HCT116 (cell line): Measurements from ENCODE around the gene FOXM1. TPM values are rescaled to one million over a fixed set of nuclear protein-coding genes. Genes with fewer than 3 reads are reported as not detected.
A peak's percentile ranks its signal among the peaks of the same experiment; 100 is the strongest.

Source experiments
- ATAC-seq: fragments of 200-7000 bp; cut with Tn5 transposase; 2 replicates; pipeline ENCODE4 v1.9.1; 2020; ENCODE audit warnings: mild to moderate bottlenecking, moderate library complexity
- Bru-seq: library from RNA; stranded (reverse); fragments of 400-500 nt; gene quantifications from one replicate; lab custom pipeline; 2021; lab: Mats Ljungman, UMichigan
- BruChase-seq, 2 experiments: library from RNA; stranded (reverse); fragments of 400-500 nt; gene quantifications; one replicate each; lab custom pipeline; 2021; lab: Mats Ljungman, UMichigan
- BruUV-seq: library from RNA; stranded (reverse); fragments of 400-500 nt; replicated peaks from 2 replicates; lab custom pipeline; 2021; lab: Mats Ljungman, UMichigan
- CTCF ChIA-PET: fragments of 300-600 bp; sonication (Branson Sonifier 250); formaldehyde crosslinking; loops from one replicate; lab custom pipeline; 2021; ENCODE audit warnings: antibody characterized with exemption; lab: Charles Lee
- POLR2A ChIA-PET: fragments of 300-600, 350-600 bp; sonication (Branson Sonifier 250); formaldehyde crosslinking; loops from one replicate; lab custom pipeline; 2021; ENCODE audit warnings: antibody characterized with exemption; lab: Charles Lee
- RAD21 ChIA-PET, 2 experiments: fragments of 300-600 bp; sonication (Branson Sonifier 250); formaldehyde crosslinking; loops; one replicate each; lab custom pipeline; 2023; ENCODE audit warnings: low total read pairs in 2 of 2; ENCODE audit not compliant: uncharacterized antibody in 2 of 2, unreplicated experiment in 2 of 2, low non-redundant PET in 1 of 2; lab: Charles Lee
- DNase-seq: peaks from one replicate; pipeline ENCODE4 v3.0.0-alpha.2; 2010; ENCODE audit warnings: low read depth, low spot score
- H2AFZ ChIP-seq: fragments of 200-600 bp; shearing (Covaris generic), sonication (generic); 2 replicates; pipeline ENCODE4 v1.6.1; 2017; ENCODE audit warnings: low read depth, mixed run types, mixed read lengths, antibody characterized with exemption, low read length; ENCODE audit not compliant: poor library complexity, severe bottlenecking
- H3K27ac ChIP-seq: 2 replicates; pipeline ENCODE4 v1.5.1; 2012; ENCODE audit warnings: low read depth, low read length
- H3K27me3 ChIP-seq: fragments of 200-600 bp; sonication (generic); 2 replicates; pipeline ENCODE4 v1.6.1; 2016; ENCODE audit warnings: mixed run types, low read length, mixed read lengths; ENCODE audit not compliant: insufficient read depth
- H3K36me3 ChIP-seq, 2 experiments: fragments of 200-500 bp in 1 of 2; fragments of 200-600 bp in 1 of 2; sonication (Bioruptor generic) in 1 of 2; sonication (generic) in 1 of 2; 2 replicates each; pipeline versions ENCODE4 v1.5.1 to v1.6.1; 2014 to 2016; ENCODE audit warnings: low read length in 2 of 2, inconsistent platforms in 1 of 2, mixed read lengths in 1 of 2, mixed run types in 1 of 2; ENCODE audit not compliant: insufficient read depth in 2 of 2, control insufficient read depth in 1 of 2
- H3K4me1 ChIP-seq, 2 experiments: fragments of 200-600 bp in 1 of 2; sonication (generic) in 1 of 2; 2 replicates each; pipeline versions ENCODE4 v1.5.1 to v1.6.1; 2012 to 2017; ENCODE audit warnings: low read length in 2 of 2, inconsistent platforms in 1 of 2, mild to moderate bottlenecking in 1 of 2, mixed read lengths in 1 of 2, mixed run types in 1 of 2, moderate library complexity in 1 of 2; ENCODE audit not compliant: insufficient read depth in 2 of 2, control insufficient read depth in 1 of 2
- H3K4me2 ChIP-seq: fragments of 200-600 bp; sonication (generic); 2 replicates; pipeline ENCODE4 v1.6.1; 2017; ENCODE audit warnings: mixed run types, low read length, mixed read lengths
- H3K4me3 ChIP-seq, 2 experiments: fragments of 200-600 bp in 1 of 2; sonication (generic) in 1 of 2; replicated peaks in 1 of 2; 2 replicates each; pipeline ENCODE4 v1.5.1; 2011 to 2016; ENCODE audit warnings: low read length in 2 of 2, control low read depth in 1 of 2, low read depth in 1 of 2, mild to moderate bottlenecking in 1 of 2, mixed read lengths in 1 of 2, mixed run types in 1 of 2
- H3K79me2 ChIP-seq: fragments of 200-600 bp; sonication (generic); 2 replicates; pipeline ENCODE4 v1.6.1; 2017; ENCODE audit warnings: mild to moderate bottlenecking, mixed run types, low read length, moderate library complexity, mixed read lengths; ENCODE audit not compliant: insufficient read depth
- H3K9ac ChIP-seq: fragments of 200-600 bp; sonication (generic); 2 replicates; pipeline ENCODE4 v1.6.1; 2016; ENCODE audit warnings: low read length, mixed read lengths
- H3K9me2 ChIP-seq: fragments of 200-600 bp; sonication (generic), shearing (Covaris generic); 2 replicates; pipeline ENCODE4 v1.6.1; 2017; ENCODE audit warnings: mixed run types, mild to moderate bottlenecking, moderate library complexity; ENCODE audit not compliant: insufficient read depth
- H3K9me3 ChIP-seq, 2 experiments: fragments of 200-500 bp in 1 of 2; fragments of 200-600 bp in 1 of 2; sonication (Bioruptor generic) in 1 of 2; sonication (generic) in 1 of 2; 2 replicates each; pipeline ENCODE4 v1.6.1; 2014 to 2017; ENCODE audit warnings: low read length in 2 of 2, mixed read lengths in 2 of 2, inconsistent platforms in 1 of 2, low read depth in 1 of 2, mild to moderate bottlenecking in 1 of 2, mixed run types in 1 of 2, moderate library complexity in 1 of 2; ENCODE audit not compliant: control insufficient read depth in 1 of 2, insufficient read depth in 1 of 2
- H4K20me1 ChIP-seq: fragments of 200-600 bp; sonication (generic), shearing (Covaris generic); 2 replicates; pipeline ENCODE4 v1.6.1; 2017; ENCODE audit warnings: mixed run types, mild to moderate bottlenecking, moderate library complexity; ENCODE audit not compliant: insufficient read depth
- ATF3 ChIP-seq: IDR thresholded peaks from 2 replicates; pipeline ENCODE4 v1.6.1; 2012
- CEBPB ChIP-seq: IDR thresholded peaks from 2 replicates; pipeline ENCODE4 v1.6.1; 2012; ENCODE audit warnings: low read depth
- CTCF ChIP-seq, 3 experiments: fragments of 200-600 bp in 1 of 3; sonication (generic) in 1 of 3; IDR thresholded peaks in 2 of 3; conservative IDR thresholded peaks in 1 of 3; 2 replicates each; pipeline ENCODE4 v1.5.1; 2012 to 2017; ENCODE audit warnings: low read depth in 2 of 3, low read length in 2 of 3, antibody characterized with exemption in 1 of 3, borderline replicate concordance in 1 of 3, control low read depth in 1 of 3, mild to moderate bottlenecking in 1 of 3, mixed read lengths in 1 of 3, mixed run types in 1 of 3, moderate library complexity in 1 of 3; ENCODE audit not compliant: insufficient read depth in 1 of 3
- EZH2 ChIP-seq: fragments of 200-600 bp; sonication (generic); IDR thresholded peaks from 2 replicates; pipeline ENCODE4 v1.6.1; 2017; ENCODE audit warnings: antibody characterized with exemption, mixed run types
- EZH2phosphoT487 ChIP-seq: fragments of 200-600 bp; IDR thresholded peaks from 2 replicates; pipeline ENCODE4 v1.6.1; 2018; ENCODE audit warnings: antibody characterized with exemption, borderline replicate concordance
- FOSL1 ChIP-seq: IDR thresholded peaks from 2 replicates; pipeline ENCODE4 v1.6.1; 2012; ENCODE audit warnings: low read depth
- JUND ChIP-seq: IDR thresholded peaks from 2 replicates; pipeline ENCODE4 v1.6.1; 2012
- POLR2A ChIP-seq: IDR thresholded peaks from 2 replicates; pipeline ENCODE4 v1.7.0; 2011; ENCODE audit warnings: borderline replicate concordance; ENCODE audit not compliant: insufficient read depth, insufficient read length; ENCODE audit errors: extremely low read depth
- SP1 ChIP-seq: IDR thresholded peaks from 2 replicates; pipeline ENCODE4 v1.6.1; 2012; ENCODE audit warnings: low read depth
- YY1 ChIP-seq: IDR thresholded peaks from 2 replicates; pipeline ENCODE4 v1.6.1; 2011; ENCODE audit warnings: low read length, low read depth, moderate library complexity, mild to moderate bottlenecking; ENCODE audit not compliant: insufficient replicate concordance; ENCODE audit errors: extremely low read depth
- ZBTB33 ChIP-seq: IDR thresholded peaks from 2 replicates; pipeline ENCODE4 v1.6.1; 2011; ENCODE audit warnings: mild to moderate bottlenecking, low read length, moderate library complexity; ENCODE audit not compliant: insufficient replicate concordance; ENCODE audit errors: extremely low read depth
- ZFX ChIP-seq: fragments of 450-650 bp; IDR thresholded peaks from 2 replicates; pipeline ENCODE4 v1.6.1; 2017
- intact Hi-C: fragments of 100-400 bp; cut with micrococcal nuclease; formaldehyde crosslinking; loops from 2 replicates; pipeline ENCODE4 v1.10.0; 2022
- long read RNA-seq: library from polyadenylated mRNA; unstranded; transcript quantifications from one replicate; pipeline ENCODE4 v2.0.0, GENCODE V29; 2021; ENCODE audit not compliant: unreplicated experiment
- polyA plus RNA-seq: library from polyadenylated mRNA; unstranded; fragments of >200 nt; gene quantifications from 2 replicates; pipeline ENCODE4 v1.2.1, GENCODE V29; 2012; ENCODE audit warnings: missing spikeins
- total RNA-seq: library from RNA; stranded (reverse); gene quantifications from one replicate; pipeline ENCODE4 v1.2.1, GENCODE V29; 2021; ENCODE audit not compliant: unreplicated experiment
- TF ChIP-seq, protein P1 (sequence below): IDR thresholded peaks from 2 replicates; pipeline ENCODE4 v1.6.1; 2012; ENCODE audit warnings: low read depth
- TF ChIP-seq, protein P2 (sequence below): IDR thresholded peaks from 2 replicates; pipeline ENCODE4 v1.6.1; 2012

FOXM1 gene
- 85.1 TPM for total RNA-seq
- 72.1 and 78.3 TPM in 2 replicates for polyA plus RNA-seq
- Bru-seq, nascent RNA: percentile 70 among the genes with signal in this experiment
- BruChase-seq, experiment 1, labeled RNA remaining after a 6-hour chase: percentile 87 among the genes with signal in this experiment
- percentile 82 among the genes with signal in this experiment for BruChase-seq, experiment 2, labeled RNA remaining after a 2-hour chase
- long read RNA-seq, transcript FOXM1-202 (9 exons, 3,315 nt): major isoform, 5 of 105 reads
- long read RNA-seq, partial matches to known transcripts: 6 of 105 reads
- long read RNA-seq, other reads (novel, unspliced or antisense): 93 of 105 reads

- Histone ChIP-seq H3K4me3 (peak within 1 kb of the TSS; percentile 92 to 96), H3K79me2 (peaks cover 88% of the 10 kb centered on the region), H3K9me2 (no peaks in the 10 kb centered on the region), H3K27me3 (no peaks in the 10 kb centered on the region), H3K9me3 (no peaks in the 10 kb centered on the region), H3K9ac (peak within 1 kb of the TSS; percentile 92), H2AFZ (peak within 1 kb of the TSS; percentile 78), H3K4me2 (peak within 1 kb of the TSS; percentile 79), H3K4me1 (peaks cover 6 to 20% of the 10 kb centered on the region in 2 experiments), H4K20me1 (no peaks in the 10 kb centered on the region), H3K36me3 (peaks cover 15 to 19% of the 10 kb centered on the region in 2 experiments; a peak in 3 of 4 replicates), H3K27ac (peak within 1 kb of the TSS; percentile 77)
- DNase-seq (peak; percentile 60), ATAC-seq (peak; percentile 86)
- ChIA-PET CTCF (interaction anchor here (0.7 to 1.5 kb wide), 6 partner anchors 9 to 164 kb away, joined by 3 to 11 read pairs (median 3); partner anchors contain the start of genes ITFG2 and TULP3), RAD21 (interaction anchor here in 1 of 2 experiments (0.7 kb wide), 1 partner anchor 434 kb away, joined by 4 read pairs; no protein-coding TSS in a partner anchor), POLR2A (interaction anchor here (1.1 to 1.3 kb wide), 2 partner anchors 8 to 24 kb away, joined by 3 to 5 read pairs; no protein-coding TSS in a partner anchor)
- intact Hi-C loops: no loop called here
- TSS peak; percentile 70 for BruUV-seq
- no peak; the same call in 1 of the 2 replicates for TF ChIP-seq SP1
- peak; percentile 92 for TF ChIP-seq ZFX
- peak; percentile 63 for TF ChIP-seq YY1
- no peak for TF ChIP-seq ZBTB33
- no peak for TF ChIP-seq EZH2
- TF ChIP-seq POLR2A: peak; percentile 51
- TF ChIP-seq CEBPB: no peak
- TF ChIP-seq JUND: no peak
- TF ChIP-seq, protein P1, sequence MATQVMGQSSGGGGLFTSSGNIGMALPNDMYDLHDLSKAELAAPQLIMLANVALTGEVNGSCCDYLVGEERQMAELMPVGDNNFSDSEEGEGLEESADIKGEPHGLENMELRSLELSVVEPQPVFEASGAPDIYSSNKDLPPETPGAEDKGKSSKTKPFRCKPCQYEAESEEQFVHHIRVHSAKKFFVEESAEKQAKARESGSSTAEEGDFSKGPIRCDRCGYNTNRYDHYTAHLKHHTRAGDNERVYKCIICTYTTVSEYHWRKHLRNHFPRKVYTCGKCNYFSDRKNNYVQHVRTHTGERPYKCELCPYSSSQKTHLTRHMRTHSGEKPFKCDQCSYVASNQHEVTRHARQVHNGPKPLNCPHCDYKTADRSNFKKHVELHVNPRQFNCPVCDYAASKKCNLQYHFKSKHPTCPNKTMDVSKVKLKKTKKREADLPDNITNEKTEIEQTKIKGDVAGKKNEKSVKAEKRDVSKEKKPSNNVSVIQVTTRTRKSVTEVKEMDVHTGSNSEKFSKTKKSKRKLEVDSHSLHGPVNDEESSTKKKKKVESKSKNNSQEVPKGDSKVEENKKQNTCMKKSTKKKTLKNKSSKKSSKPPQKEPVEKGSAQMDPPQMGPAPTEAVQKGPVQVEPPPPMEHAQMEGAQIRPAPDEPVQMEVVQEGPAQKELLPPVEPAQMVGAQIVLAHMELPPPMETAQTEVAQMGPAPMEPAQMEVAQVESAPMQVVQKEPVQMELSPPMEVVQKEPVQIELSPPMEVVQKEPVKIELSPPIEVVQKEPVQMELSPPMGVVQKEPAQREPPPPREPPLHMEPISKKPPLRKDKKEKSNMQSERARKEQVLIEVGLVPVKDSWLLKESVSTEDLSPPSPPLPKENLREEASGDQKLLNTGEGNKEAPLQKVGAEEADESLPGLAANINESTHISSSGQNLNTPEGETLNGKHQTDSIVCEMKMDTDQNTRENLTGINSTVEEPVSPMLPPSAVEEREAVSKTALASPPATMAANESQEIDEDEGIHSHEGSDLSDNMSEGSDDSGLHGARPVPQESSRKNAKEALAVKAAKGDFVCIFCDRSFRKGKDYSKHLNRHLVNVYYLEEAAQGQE: no peak
- TF ChIP-seq ATF3: no peak
- TF ChIP-seq EZH2phosphoT487: no peak
- TF ChIP-seq CTCF (IDR thresholded peaks at IDR 0.05 in 2 of 3, conservative IDR thresholded peaks at IDR 0.05 in 1 of 3; ENCODE audit: borderline replicate concordance in 1 of 3, insufficient read depth in 1 of 3, low read depth in 2 of 3, low read length in 2 of 3): no peak
- TF ChIP-seq FOSL1: no peak
- TF ChIP-seq, protein P2, sequence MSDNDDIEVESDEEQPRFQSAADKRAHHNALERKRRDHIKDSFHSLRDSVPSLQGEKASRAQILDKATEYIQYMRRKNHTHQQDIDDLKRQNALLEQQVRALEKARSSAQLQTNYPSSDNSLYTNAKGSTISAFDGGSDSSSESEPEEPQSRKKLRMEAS: peak; percentile 67
These were observed at the start of gene FOXM1, which contains the start of gene RHNO1 for GRCh38 chr12:2877047-2877952. Gene FOXM1, minus strand, starts transcription at chr12:2877174. Its CDS starts 2,696 bp downstream, at chr12:2874478. Gene RHNO1, plus strand, starts transcription at chr12:2877223. Its CDS starts 8,144 bp downstream, at chr12:2885367.
